Liver (tissue), 3 donors: ENCODE measurements around the gene SLC6A12.

Experiments used
- EGR1 ChIP-seq, 2 donors: IDR thresholded peaks; 2 replicates each; pipeline ENCODE4 v1.6.1; 2016 to 2018; ENCODE audit warnings: antibody characterized with exemption in 2 of 2, low read depth in 2 of 2
- RAD21 ChIP-seq, 2 donors: IDR thresholded peaks; 2 replicates each; pipeline ENCODE4 v1.6.1; 2016; ENCODE audit warnings: antibody characterized with exemption in 2 of 2, mild to moderate bottlenecking in 2 of 2
- TAF1 ChIP-seq: conservative IDR thresholded peaks from 2 replicates; pipeline ENCODE4 v1.6.1; 2016; ENCODE audit warnings: antibody characterized with exemption, mild to moderate bottlenecking
- YY1 ChIP-seq: IDR thresholded peaks from 2 replicates; pipeline ENCODE4 v1.6.1; 2016; ENCODE audit warnings: antibody characterized with exemption, mild to moderate bottlenecking
- TF ChIP-seq, protein P1 (sequence below): fragments of 150-350 bp; IDR thresholded peaks from 2 replicates; pipeline ENCODE4 v1.5.1; 2017; ENCODE audit warnings: improper control_type of control experiment, low read depth, low read length; ENCODE audit not compliant: missing input control
- TF ChIP-seq, protein P2 (sequence below): IDR thresholded peaks from 2 replicates; pipeline ENCODE4 v1.6.1; 2016; ENCODE audit warnings: antibody characterized with exemption
- TF ChIP-seq, protein P3 (sequence below): IDR thresholded peaks from 2 replicates; pipeline ENCODE4 v1.6.1; 2016; ENCODE audit warnings: antibody characterized with exemption
- donor health status: healthy.
- donor health status: healthy.

DNA sequence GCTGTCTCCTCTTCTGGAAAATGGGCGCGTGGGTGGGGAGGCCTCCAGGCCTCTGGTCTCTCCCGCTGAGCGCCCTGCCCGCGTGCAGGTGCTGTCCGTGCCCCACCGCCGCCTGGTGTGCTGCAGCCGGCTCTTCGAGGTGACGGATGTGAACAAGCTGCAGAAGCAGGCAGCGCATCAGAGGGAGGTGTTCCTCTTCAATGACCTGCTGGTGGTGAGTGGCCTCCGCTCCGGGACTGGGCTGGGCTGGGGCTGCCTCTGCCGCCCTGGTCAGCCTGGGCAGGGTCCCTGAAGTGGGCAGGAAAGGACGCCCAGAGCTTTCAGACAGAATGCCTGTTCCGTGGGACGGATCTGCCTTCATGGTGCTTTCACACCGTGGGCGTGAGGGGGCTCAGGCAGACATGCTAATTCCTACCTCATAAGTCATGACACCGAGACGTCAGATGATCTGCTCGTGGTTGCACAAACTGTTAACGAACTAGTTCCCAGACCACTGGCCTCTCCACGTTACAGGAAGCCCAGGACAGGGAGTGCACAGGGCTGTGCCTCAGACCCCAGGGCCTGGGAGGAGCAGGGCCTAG is 50.5 kb downstream of the SLC6A12 start:
- TF ChIP-seq, protein P1, sequence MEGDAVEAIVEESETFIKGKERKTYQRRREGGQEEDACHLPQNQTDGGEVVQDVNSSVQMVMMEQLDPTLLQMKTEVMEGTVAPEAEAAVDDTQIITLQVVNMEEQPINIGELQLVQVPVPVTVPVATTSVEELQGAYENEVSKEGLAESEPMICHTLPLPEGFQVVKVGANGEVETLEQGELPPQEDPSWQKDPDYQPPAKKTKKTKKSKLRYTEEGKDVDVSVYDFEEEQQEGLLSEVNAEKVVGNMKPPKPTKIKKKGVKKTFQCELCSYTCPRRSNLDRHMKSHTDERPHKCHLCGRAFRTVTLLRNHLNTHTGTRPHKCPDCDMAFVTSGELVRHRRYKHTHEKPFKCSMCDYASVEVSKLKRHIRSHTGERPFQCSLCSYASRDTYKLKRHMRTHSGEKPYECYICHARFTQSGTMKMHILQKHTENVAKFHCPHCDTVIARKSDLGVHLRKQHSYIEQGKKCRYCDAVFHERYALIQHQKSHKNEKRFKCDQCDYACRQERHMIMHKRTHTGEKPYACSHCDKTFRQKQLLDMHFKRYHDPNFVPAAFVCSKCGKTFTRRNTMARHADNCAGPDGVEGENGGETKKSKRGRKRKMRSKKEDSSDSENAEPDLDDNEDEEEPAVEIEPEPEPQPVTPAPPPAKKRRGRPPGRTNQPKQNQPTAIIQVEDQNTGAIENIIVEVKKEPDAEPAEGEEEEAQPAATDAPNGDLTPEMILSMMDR, result no peak
- no peak for TF ChIP-seq EGR1 (IDR thresholded peaks at IDR 0.05; ENCODE audit: low read depth in 2 of 2)
- no peak for TF ChIP-seq TAF1
- TF ChIP-seq YY1, result no peak
- TF ChIP-seq, protein P2, sequence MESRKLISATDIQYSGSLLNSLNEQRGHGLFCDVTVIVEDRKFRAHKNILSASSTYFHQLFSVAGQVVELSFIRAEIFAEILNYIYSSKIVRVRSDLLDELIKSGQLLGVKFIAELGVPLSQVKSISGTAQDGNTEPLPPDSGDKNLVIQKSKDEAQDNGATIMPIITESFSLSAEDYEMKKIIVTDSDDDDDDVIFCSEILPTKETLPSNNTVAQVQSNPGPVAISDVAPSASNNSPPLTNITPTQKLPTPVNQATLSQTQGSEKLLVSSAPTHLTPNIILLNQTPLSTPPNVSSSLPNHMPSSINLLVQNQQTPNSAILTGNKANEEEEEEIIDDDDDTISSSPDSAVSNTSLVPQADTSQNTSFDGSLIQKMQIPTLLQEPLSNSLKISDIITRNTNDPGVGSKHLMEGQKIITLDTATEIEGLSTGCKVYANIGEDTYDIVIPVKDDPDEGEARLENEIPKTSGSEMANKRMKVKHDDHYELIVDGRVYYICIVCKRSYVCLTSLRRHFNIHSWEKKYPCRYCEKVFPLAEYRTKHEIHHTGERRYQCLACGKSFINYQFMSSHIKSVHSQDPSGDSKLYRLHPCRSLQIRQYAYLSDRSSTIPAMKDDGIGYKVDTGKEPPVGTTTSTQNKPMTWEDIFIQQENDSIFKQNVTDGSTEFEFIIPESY, result no peak
- TF ChIP-seq, protein P3, sequence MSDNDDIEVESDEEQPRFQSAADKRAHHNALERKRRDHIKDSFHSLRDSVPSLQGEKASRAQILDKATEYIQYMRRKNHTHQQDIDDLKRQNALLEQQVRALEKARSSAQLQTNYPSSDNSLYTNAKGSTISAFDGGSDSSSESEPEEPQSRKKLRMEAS, result no peak
- no peak for TF ChIP-seq RAD21 (IDR thresholded peaks at IDR 0.05)
